Fibroblast of lung (primary cell): ENCODE results near the gene MYBL2.

Experiments used
- EZH2 ChIP-seq: IDR thresholded peaks from 2 replicates; pipeline ENCODE4 v1.5.1; 2012; ENCODE audit warnings: low read length, control low read depth, mild to moderate bottlenecking; ENCODE audit errors: missing control alignments
- TF ChIP-seq, protein P1 (sequence below), 2 donors: IDR thresholded peaks in 1 of 2; conservative IDR thresholded peaks in 1 of 2; 1 replicate in 1 of 2; 2 replicates in 1 of 2; pipeline ENCODE4 v1.5.1; 2011 to 2012; ENCODE audit warnings: low read length in 2 of 2, control low read depth in 1 of 2, inconsistent platforms in 1 of 2, low read depth in 1 of 2, mild to moderate bottlenecking in 1 of 2

DNA sequence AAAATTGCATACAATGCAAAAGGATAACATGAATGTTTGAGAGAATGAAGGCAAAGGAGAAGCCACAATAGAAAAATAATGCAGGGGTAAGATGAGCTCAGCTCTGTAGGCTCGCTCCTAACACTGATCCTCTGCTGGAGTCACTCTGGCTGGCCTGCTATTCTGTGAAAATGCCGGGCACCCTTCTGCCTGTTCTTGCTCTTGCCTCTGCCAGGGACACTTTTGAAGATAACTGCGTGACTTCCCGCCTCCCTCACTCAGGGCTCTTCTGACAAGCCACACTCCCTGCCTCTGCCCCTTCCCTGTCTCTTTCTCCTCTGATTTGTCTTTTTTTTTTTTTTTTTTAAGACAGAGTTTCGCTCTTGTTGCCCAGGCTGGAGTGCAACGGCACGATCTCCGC is 35.3 kb upstream of the MYBL2 start:
- no peak for TF ChIP-seq EZH2
- TF ChIP-seq, protein P1, sequence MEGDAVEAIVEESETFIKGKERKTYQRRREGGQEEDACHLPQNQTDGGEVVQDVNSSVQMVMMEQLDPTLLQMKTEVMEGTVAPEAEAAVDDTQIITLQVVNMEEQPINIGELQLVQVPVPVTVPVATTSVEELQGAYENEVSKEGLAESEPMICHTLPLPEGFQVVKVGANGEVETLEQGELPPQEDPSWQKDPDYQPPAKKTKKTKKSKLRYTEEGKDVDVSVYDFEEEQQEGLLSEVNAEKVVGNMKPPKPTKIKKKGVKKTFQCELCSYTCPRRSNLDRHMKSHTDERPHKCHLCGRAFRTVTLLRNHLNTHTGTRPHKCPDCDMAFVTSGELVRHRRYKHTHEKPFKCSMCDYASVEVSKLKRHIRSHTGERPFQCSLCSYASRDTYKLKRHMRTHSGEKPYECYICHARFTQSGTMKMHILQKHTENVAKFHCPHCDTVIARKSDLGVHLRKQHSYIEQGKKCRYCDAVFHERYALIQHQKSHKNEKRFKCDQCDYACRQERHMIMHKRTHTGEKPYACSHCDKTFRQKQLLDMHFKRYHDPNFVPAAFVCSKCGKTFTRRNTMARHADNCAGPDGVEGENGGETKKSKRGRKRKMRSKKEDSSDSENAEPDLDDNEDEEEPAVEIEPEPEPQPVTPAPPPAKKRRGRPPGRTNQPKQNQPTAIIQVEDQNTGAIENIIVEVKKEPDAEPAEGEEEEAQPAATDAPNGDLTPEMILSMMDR (conservative IDR thresholded peaks at IDR 0.05 in 1 of 2, IDR thresholded peaks at IDR 0.05 in 1 of 2; ENCODE audit: low read depth in 1 of 2, low read length in 2 of 2): no peak
